AG04450 (cell line): ENCODE data around the gene ZNF747. TPM values are rescaled to one million over a fixed set of nuclear protein-coding genes. Genes with fewer than 3 reads are reported as not detected.

ENCODE experiments used
- CTCF ChIA-PET: fragments of 300-600, 350-600 bp; formaldehyde crosslinking; extraction: SDS; loops from one replicate; lab custom pipeline; 2022; ENCODE audit warnings: antibody characterized with exemption, inconsistent platforms; lab: Charles Lee
- POLR2A ChIA-PET: fragments of 350-600 bp; formaldehyde crosslinking; extraction: SDS; loops from one replicate; lab custom pipeline; 2021; ENCODE audit warnings: antibody characterized with exemption, inconsistent platforms; lab: Yijun Ruan, JAX
- DNase-seq: peaks from one replicate; pipeline ENCODE4 v3.0.0-alpha.2; 2011; ENCODE audit warnings: low read depth, low spot score
- H3K27ac ChIP-seq: one replicate; pipeline ENCODE4 v1.5.1; 2012; ENCODE audit warnings: low read depth, low read length, control low read depth
- H3K27me3 ChIP-seq: one replicate; pipeline ENCODE4 v1.6.0; 2012; ENCODE audit warnings: low read length; ENCODE audit not compliant: control insufficient read depth, insufficient read depth
- H3K4me3 ChIP-seq: 2 replicates; pipeline ENCODE4 v1.5.1; 2011; ENCODE audit warnings: mild to moderate bottlenecking, low read depth, low read length, control low read depth
- H3K9me3 ChIP-seq: 2 replicates; pipeline ENCODE4 v1.5.1; 2012; ENCODE audit warnings: low read length; ENCODE audit not compliant: control insufficient read depth, insufficient read depth
- polyA plus RNA-seq: library from polyadenylated mRNA; depleted of rRNA; stranded (reverse); fragments of >200 nt; gene quantifications from 2 replicates; pipeline ENCODE4 v1.2.3, GENCODE V29; 2011
- TF ChIP-seq, protein P1 (sequence below): IDR thresholded peaks from 2 replicates; pipeline ENCODE4 v1.5.1; 2011; ENCODE audit warnings: low read depth, low read length, control low read depth, inconsistent platforms

ZNF747 gene
- polyA plus RNA-seq, 1 experiment: 5.0 TPM

DNA sequence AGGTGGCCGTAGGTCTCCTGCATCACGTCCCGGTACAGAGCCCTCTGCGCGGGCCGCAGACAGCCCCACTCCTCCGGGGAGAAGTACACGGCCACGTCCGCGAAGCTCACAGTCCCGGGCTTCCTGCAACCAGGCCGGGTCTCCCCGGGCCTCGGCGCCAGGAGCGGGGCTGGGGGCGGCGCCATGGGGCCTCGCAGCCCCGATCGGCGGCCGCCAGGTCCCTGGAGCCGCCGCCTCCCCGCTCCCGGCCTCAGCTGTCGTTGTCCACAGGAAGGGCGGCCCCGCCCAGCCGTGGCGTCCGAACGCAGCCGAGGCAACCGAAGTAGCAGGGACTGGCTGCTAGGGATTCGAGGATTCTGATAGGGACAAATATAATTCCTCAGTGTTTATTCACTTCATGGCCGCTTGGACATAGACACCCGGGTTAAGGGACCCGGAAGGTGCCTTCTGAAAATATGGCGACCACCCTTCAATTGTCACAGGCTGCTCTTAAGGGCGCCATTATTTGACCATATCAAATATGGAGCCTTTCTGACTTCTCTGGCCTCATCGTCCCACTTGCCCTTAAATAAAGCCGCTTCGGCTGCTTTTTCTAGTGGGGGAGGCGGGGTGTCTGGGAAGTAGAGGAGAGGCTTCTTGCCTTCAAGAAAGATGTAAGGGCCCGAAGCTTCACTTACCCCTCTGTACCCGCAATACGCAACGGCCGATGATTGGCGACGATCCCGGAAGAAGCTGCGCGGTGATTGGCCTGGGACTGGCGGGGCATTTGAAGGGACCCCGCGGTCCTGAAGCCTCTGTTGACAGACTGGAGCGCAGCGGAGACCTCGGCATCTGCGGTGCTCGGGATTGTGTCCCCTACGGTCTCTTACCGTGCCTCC lies 37.0 kb upstream of the ZNF747 start, which contains the start of gene ZNF688:
Gene ZNF688 (minus strand): TSS at position 270 of the 878 bp plus-strand sequence. CDS start 85 bp downstream, at position 185.
- Histone ChIP-seq H3K27ac (peak within 1 kb of the TSS; percentile 65), H3K9me3 (no peaks in the 10 kb centered on the region; the same call in 1 of the 2 replicates), H3K4me3 (peak within 1 kb of the TSS; percentile 69), H3K27me3 (no peaks in the 10 kb centered on the region)
- DNase-seq: peak; percentile 91
- CTCF ChIA-PET: interaction anchor here (1.0 to 1.2 kb wide), 2 partner anchors 57 to 162 kb away, joined by 3 read pairs; no protein-coding TSS in a partner anchor
- POLR2A ChIA-PET: interaction anchor here (0.7 to 2.2 kb wide), 14 partner anchors 13 to 164 kb away, joined by 3 to 12 read pairs (median 4); partner anchors contain the start of genes FBRS, PRR14, SEPHS2 and ZNF747
- TF ChIP-seq, protein P1, sequence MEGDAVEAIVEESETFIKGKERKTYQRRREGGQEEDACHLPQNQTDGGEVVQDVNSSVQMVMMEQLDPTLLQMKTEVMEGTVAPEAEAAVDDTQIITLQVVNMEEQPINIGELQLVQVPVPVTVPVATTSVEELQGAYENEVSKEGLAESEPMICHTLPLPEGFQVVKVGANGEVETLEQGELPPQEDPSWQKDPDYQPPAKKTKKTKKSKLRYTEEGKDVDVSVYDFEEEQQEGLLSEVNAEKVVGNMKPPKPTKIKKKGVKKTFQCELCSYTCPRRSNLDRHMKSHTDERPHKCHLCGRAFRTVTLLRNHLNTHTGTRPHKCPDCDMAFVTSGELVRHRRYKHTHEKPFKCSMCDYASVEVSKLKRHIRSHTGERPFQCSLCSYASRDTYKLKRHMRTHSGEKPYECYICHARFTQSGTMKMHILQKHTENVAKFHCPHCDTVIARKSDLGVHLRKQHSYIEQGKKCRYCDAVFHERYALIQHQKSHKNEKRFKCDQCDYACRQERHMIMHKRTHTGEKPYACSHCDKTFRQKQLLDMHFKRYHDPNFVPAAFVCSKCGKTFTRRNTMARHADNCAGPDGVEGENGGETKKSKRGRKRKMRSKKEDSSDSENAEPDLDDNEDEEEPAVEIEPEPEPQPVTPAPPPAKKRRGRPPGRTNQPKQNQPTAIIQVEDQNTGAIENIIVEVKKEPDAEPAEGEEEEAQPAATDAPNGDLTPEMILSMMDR: no peak

DNA sequence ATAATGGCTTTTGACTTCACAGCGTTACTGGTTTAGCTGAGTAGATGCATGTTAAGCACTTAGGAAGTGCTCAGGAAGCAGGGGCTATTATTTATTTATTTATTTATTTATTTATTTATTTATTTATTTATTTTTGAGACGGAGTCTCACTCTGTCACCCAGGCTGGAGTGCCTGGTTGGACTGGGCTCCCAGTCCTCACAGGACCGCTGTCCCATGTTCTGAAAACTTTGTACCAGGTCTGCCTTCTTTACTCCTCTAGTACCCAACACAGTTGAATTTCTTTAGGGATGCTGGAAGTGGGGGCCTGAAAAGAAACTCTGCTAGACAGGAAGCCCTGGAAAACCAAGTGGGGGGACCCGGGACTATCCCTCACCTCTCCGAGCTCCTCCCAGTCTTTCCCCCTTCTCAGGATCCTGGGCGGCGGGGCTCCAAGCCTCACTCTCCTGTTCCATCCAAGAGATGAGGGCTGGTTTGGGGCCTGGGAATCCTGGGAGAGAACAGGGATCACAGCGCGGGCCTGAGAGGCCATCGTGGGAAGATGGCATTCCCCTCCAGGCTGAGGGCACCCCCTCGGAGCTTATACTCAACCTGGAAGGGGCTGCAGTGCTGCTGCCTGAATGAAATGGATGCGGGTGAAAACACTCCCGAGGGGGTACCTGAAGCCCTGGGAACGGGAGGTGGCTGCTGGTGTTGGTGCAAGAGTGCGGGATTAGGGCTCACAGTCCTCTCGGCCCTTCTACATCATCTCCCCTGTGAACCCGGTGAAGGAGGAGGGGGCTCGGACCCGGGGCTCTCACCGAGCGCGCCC lies 36.2 kb upstream of the ZNF747 start:
- no peak for DNase-seq
- TF ChIP-seq, protein P1: no peak
- ChIA-PET CTCF (no interaction called here), POLR2A (interaction anchor here (0.9 to 2.2 kb wide), 7 partner anchors 12 to 163 kb away, joined by 3 to 12 read pairs (median 5); partner anchors contain the start of genes PRR14, SEPHS2, ZNF764 and ZNF771)
- peak overlapping the region; percentile 69 for H3K4me3 ChIP-seq
- no peaks in the 10 kb centered on the region; the same call in 1 of the 2 replicates for H3K9me3 ChIP-seq
- H3K27me3 ChIP-seq: peaks cover 4% of the 10 kb centered on the region
- H3K27ac ChIP-seq: peak overlapping the region; percentile 65

DNA sequence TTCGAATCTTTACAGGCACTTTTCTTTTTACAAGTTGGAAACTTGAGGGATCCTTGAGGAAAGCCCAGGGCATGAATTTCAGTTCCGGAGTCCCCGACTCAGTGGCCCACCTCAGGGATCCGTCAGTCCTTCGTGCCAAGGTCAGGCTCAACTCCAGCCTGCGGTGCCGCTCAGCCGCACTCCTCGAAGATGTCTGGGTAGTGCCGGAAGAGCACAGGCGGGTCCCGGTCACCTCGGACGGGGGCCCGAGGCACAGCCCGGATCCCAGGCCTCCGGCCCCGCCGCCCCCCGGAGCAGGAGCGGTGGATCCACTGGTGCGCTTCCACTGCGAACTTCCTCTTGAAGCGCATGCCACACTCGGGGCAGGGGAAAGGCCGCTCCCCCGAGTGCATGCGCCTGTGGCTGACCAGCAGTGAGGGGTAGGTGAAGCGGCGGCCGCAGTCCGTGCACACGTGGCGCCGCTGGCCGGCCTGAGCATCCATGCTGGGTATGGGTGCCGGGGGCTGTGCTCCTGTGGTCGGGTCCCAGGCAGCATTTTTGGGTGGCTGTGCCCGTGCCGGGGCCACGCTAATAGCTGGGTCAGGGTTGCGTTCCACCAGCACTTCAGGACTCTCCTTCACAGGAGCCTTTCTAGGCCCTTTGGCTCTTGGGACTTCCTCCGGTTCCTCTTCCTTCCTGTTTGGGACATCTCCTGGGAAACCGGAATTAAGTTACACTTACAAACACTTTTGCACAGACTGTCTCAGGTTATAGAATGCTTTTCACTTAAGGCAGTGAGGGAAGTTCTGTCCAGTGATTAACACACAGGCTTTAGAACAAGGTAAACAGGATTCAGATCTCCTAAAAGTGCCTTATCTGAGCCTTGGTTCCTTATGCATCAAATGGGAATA lies 35.3 kb upstream of the ZNF747 start:
- H3K4me3 ChIP-seq: no peak overlapping the region
- TF ChIP-seq, protein P1: no peak
- no peak for DNase-seq
- H3K27me3 ChIP-seq: peaks cover 4% of the 10 kb centered on the region
- ChIA-PET POLR2A (interaction anchor here (2.1 kb wide), 1 partner anchor 12 kb away, joined by 6 read pairs; the partner anchor contains the start of gene ZNF764), CTCF (no interaction called here)
- H3K27ac ChIP-seq: no peak overlapping the region
- no peaks in the 10 kb centered on the region; the same call in 1 of the 2 replicates for H3K9me3 ChIP-seq

DNA sequence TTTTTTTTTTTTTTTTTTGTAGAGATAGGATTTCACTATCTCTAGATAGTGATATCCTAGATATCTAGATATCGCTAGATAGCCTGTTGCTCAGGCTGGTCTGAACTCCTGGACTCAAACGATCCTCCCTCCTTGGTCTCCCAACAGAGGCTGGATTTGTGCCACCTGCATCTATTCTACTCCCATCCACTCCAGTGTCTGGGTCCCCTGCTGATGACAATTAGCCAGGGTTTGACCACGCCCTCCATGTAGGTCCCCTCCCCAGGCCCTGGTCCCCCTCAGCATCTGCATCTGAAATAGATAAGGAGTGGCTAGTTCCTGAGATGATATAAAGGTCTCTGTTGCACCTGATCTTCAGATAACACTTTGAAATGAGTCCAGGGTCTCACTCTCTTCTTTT lies 34.6 kb upstream of the ZNF747 start:
- Histone ChIP-seq H3K9me3 (no peaks in the 10 kb centered on the region; the same call in 1 of the 2 replicates), H3K27ac (no peak overlapping the region), H3K4me3 (no peak overlapping the region), H3K27me3 (peaks cover 4% of the 10 kb centered on the region)
- TF ChIP-seq, protein P1: no peak
- POLR2A ChIA-PET: no interaction called here
- CTCF ChIA-PET: no interaction called here
- no peak for DNase-seq
